NB4 (cell line): ENCODE results near the gene CLMN.

Experiments used
- DNase-seq: peaks from one replicate; pipeline ENCODE4 v3.0.0; 2010; ENCODE audit warnings: low read depth
- H3K4me3 ChIP-seq: one replicate; pipeline ENCODE4 v1.5.1; 2011; ENCODE audit warnings: mild to moderate bottlenecking, low read depth, low read length, moderate library complexity
- CTCF ChIP-seq: IDR thresholded peaks from one replicate; pipeline ENCODE4 v1.5.1; 2012; ENCODE audit warnings: low read depth, low read length
- MYC ChIP-seq: IDR thresholded peaks from 2 replicates; pipeline ENCODE4 v1.6.1; 2011; ENCODE audit warnings: low read depth, low read length
- POLR2A ChIP-seq: IDR thresholded peaks from 2 replicates; pipeline ENCODE4 v1.6.1; 2011; ENCODE audit warnings: mild to moderate bottlenecking; ENCODE audit not compliant: insufficient read length; ENCODE audit errors: extremely low read depth
- TF ChIP-seq, protein P1 (sequence below): IDR thresholded peaks from 2 replicates; pipeline ENCODE4 v1.6.1; 2011; ENCODE audit warnings: low read depth, low read length

The CLMN gene

GRCh38 chr14:95272057-95272456, 47.7 kb downstream of the CLMN start:
- no peak overlapping the region for H3K4me3 ChIP-seq
- no peak for DNase-seq
- TF ChIP-seq CTCF, result no peak
- TF ChIP-seq, protein P1, sequence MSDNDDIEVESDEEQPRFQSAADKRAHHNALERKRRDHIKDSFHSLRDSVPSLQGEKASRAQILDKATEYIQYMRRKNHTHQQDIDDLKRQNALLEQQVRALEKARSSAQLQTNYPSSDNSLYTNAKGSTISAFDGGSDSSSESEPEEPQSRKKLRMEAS, result no peak
- TF ChIP-seq POLR2A, result no peak
- TF ChIP-seq MYC, result no peak

DNA sequence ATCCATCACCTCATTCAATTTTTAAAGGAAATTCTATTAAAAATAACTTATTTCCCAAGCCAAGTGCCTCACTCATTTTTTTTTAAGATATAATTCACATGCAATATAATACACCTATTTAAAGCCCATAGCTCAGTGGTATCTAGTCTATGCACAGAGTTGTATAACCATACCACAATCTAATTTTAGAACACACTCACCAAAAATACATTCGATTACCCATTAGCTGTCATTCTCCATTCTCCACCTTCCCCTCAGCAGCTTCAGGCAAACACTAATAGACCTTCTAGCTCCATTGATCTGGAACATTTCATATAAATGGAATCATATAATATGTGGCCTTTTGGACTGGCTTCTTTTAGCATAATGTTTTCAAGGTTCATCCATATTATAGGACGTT, 49.5 kb downstream of the CLMN start:
- DNase-seq, result no peak
- no peak overlapping the region for H3K4me3 ChIP-seq
- TF ChIP-seq MYC (no peak), CTCF (no peak), POLR2A (no peak)
- TF ChIP-seq, protein P1, result no peak

GRCh38 chr14:95269493-95269892, 50.2 kb downstream of the CLMN start:
- no peak for DNase-seq
- TF ChIP-seq, protein P1, result no peak
- TF ChIP-seq POLR2A (no peak), CTCF (no peak), MYC (no peak)
- no peak overlapping the region for H3K4me3 ChIP-seq

DNA sequence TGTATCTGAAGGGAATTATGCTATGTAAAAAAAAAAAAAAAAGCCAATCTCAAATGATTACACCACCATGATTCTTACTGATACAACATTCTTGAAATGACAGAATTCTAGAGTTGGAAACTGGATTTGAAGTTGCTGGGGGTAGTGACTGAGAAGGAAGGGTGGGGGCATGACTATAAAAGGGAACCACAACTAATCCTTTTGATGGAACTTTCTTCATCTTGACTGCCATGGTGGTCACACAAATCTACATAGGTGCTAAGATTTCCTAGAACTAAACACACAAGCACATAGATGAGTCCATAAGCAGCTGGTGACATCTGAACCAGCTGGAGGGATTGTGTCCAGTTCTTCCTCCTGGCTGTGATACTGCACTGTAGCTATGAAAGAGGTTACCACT, 51.4 kb downstream of the CLMN start:
- TF ChIP-seq, protein P1, result no peak
- TF ChIP-seq POLR2A, result no peak
- no peak for TF ChIP-seq MYC
- TF ChIP-seq CTCF, result no peak
- no peak overlapping the region for H3K4me3 ChIP-seq
- DNase-seq, result no peak

DNA sequence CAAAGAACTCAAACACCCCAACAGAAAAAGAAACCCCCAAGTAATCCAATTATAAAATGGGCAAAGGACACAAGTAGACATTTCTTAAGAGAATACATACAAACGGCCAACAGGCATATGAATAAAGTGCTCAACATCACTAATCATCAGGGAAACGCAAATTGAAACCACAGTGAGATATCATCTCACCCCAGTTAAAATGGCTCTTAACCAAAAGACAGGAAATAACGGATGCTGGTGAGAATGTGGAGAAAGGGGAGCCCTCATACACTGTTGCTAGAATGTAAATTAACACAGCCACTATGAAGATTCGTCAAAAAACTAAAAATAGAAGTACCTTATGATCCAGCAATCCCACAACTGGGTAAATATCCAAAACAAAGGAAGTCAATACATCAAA, 52.4 kb downstream of the CLMN start:
- TF ChIP-seq, protein P1, result no peak
- TF ChIP-seq MYC (no peak), POLR2A (no peak), CTCF (no peak)
- no peak overlapping the region for H3K4me3 ChIP-seq
- DNase-seq, result no peak
